Measurements from ENCODE around the gene SMIM43. TPM values are rescaled to one million over a fixed set of nuclear protein-coding genes. Genes with fewer than 3 reads are reported as not detected.

Gene SMIM43
- total RNA-seq, 1 donor from 2014 or later: not detected

- Mint-ChIP-seq H3K27me3 (ENCODE audit: low read depth) (no peaks in the 10 kb centered on the region), H3K4me1 (ENCODE audit: low read depth) (peaks cover 34% of the 10 kb centered on the region), H3K9me3 (ENCODE audit: low read depth) (peaks cover 8% of the 10 kb centered on the region), H3K36me3 (ENCODE audit: low read depth) (peaks cover 1% of the 10 kb centered on the region), H3K27ac (ENCODE audit: unreplicated experiment) (peak overlapping the region; percentile 95), H3K4me3 (ENCODE audit: unreplicated experiment) (peak overlapping the region; percentile 62)
- no peak for TF ChIP-seq CTCF (IDR thresholded peaks at IDR 0.05)
- peak; percentile 97 for DNase-seq (ENCODE audit: low spot score)
These were observed 53.5 kb downstream of the SMIM43 start for GRCh38 chr4:121711263-121712000.

- H3K9me3 Mint-ChIP-seq (ENCODE audit: low read depth): no peaks in the 10 kb centered on the region
- no peak overlapping the region for H3K4me3 Mint-ChIP-seq (ENCODE audit: unreplicated experiment)
- no peak for DNase-seq (ENCODE audit: low spot score)
- peaks cover 36% of the 10 kb centered on the region for H3K4me1 Mint-ChIP-seq (ENCODE audit: low read depth)
- H3K27ac Mint-ChIP-seq (ENCODE audit: unreplicated experiment): no peak overlapping the region
- no peak for TF ChIP-seq CTCF (IDR thresholded peaks at IDR 0.05)
- H3K36me3 Mint-ChIP-seq (ENCODE audit: low read depth): no peaks in the 10 kb centered on the region
- H3K27me3 Mint-ChIP-seq (ENCODE audit: low read depth): no peaks in the 10 kb centered on the region
These were observed 55.1 kb downstream of the SMIM43 start for GRCh38 chr4:121709766-121710405.

Other genes starting within 250 kb of the SMIM43 start
- 585 to 828 TPM (median 589 TPM) in 3 replicates for gene ANXA5, start 68.2 kb downstream of the SMIM43 start, total RNA-seq
- 15.8 to 28.7 TPM (median 16.3 TPM) in 3 replicates for gene EXOSC9, start 36.2 kb upstream of the SMIM43 start, total RNA-seq
- gene CCNA2, start 58.7 kb upstream of the SMIM43 start, total RNA-seq: 8.2 to 10.3 TPM (median 9.3 TPM) in 3 replicates
- gene BBS7, start 105.3 kb upstream of the SMIM43 start, total RNA-seq: 22.9 to 23.6 TPM (median 23.2 TPM) in 3 replicates
- 0.20 to 0.39 TPM in 2 of 3 replicates, not detected in the other for gene TRPC3, start 186.9 kb upstream of the SMIM43 start, total RNA-seq

All from chondrocyte (in vitro differentiated cells).